Measurements from ENCODE around the gene BCHE. TPM values are rescaled to one million over a fixed set of nuclear protein-coding genes. Genes with fewer than 3 reads are reported as not detected.

The BCHE gene
- total and polyA plus RNA-seq, 2 experiments from 2014 or later = 4.1 to 9.5 TPM

- Histone ChIP-seq H3K4me3 (no peak overlapping the region), H3K9me2 (replicated peaks; ENCODE audit: insufficient read depth) (no peaks in the 10 kb centered on the region), H3K36me3 (replicated peaks; ENCODE audit: insufficient read depth, low read depth) (no peaks in the 10 kb centered on the region), H3K27ac (no peak overlapping the region), H4K20me1 (ENCODE audit: insufficient read depth, poor library complexity, severe bottlenecking) (no peaks in the 10 kb centered on the region), H2AFZ (no peak overlapping the region), H3K4me2 (no peak overlapping the region), H3K27me3 (no peaks in the 10 kb centered on the region), H3K4me1 (ENCODE audit: insufficient read depth) (no peaks in the 10 kb centered on the region), H3K9me3 (ENCODE audit: low read depth) (no peaks in the 10 kb centered on the region), H3K79me2 (no peaks in the 10 kb centered on the region)
- WGBS (ENCODE audit: low lambda C conversion rate, missing lambda C conversion rate) = 70% methylated on average over 2 of the region's 2 CpGs
- DNase-seq (ENCODE audit: low spot score) = no peak
- TF ChIP-seq EZH2 (IDR thresholded peaks at IDR 0.05; ENCODE audit: borderline replicate concordance) (no peak), CTCF (IDR thresholded peaks at IDR 0.05; ENCODE audit: poor library complexity) (no peak), EZH2phosphoT487 (IDR thresholded peaks at IDR 0.05; ENCODE audit: low read depth, severe bottlenecking, unreplicated experiment) (no peak)
Observed at GRCh38 chr3:165778891-165779290, 58.3 kb downstream of the BCHE start.

GRCh38 chr3:165778456-165778855, 58.8 kb downstream of the BCHE start:
- Histone ChIP-seq H3K4me2 (no peak overlapping the region), H2AFZ (no peak overlapping the region), H3K79me2 (no peaks in the 10 kb centered on the region), H3K27ac (no peak overlapping the region), H3K4me3 (no peak overlapping the region), H3K27me3 (no peaks in the 10 kb centered on the region), H4K20me1 (ENCODE audit: insufficient read depth, poor library complexity, severe bottlenecking) (no peaks in the 10 kb centered on the region), H3K4me1 (ENCODE audit: insufficient read depth) (no peaks in the 10 kb centered on the region), H3K9me2 (replicated peaks; ENCODE audit: insufficient read depth) (no peaks in the 10 kb centered on the region), H3K9me3 (ENCODE audit: low read depth) (no peaks in the 10 kb centered on the region), H3K36me3 (replicated peaks; ENCODE audit: insufficient read depth, low read depth) (no peaks in the 10 kb centered on the region)
- no peak for TF ChIP-seq CTCF (IDR thresholded peaks at IDR 0.05; ENCODE audit: poor library complexity)
- TF ChIP-seq EZH2 (IDR thresholded peaks at IDR 0.05; ENCODE audit: borderline replicate concordance) = no peak
- no peak for TF ChIP-seq EZH2phosphoT487 (IDR thresholded peaks at IDR 0.05; ENCODE audit: low read depth, severe bottlenecking, unreplicated experiment)
- no peak for DNase-seq (ENCODE audit: low spot score)

- WGBS (ENCODE audit: low lambda C conversion rate, missing lambda C conversion rate) = 93% methylated on average over 3 of the region's 3 CpGs
- H3K36me3 ChIP-seq (replicated peaks; ENCODE audit: insufficient read depth, low read depth) = no peaks in the 10 kb centered on the region
- no peaks in the 10 kb centered on the region for H4K20me1 ChIP-seq (ENCODE audit: insufficient read depth, poor library complexity, severe bottlenecking)
- no peak overlapping the region for H2AFZ ChIP-seq
- no peak overlapping the region for H3K27ac ChIP-seq
- no peak for TF ChIP-seq EZH2 (IDR thresholded peaks at IDR 0.05; ENCODE audit: borderline replicate concordance)
- no peak for TF ChIP-seq EZH2phosphoT487 (IDR thresholded peaks at IDR 0.05; ENCODE audit: low read depth, severe bottlenecking, unreplicated experiment)
- TF ChIP-seq CTCF (IDR thresholded peaks at IDR 0.05; ENCODE audit: poor library complexity) = no peak
- H3K27me3 ChIP-seq = no peaks in the 10 kb centered on the region
- H3K4me2 ChIP-seq = no peak overlapping the region
- DNase-seq (ENCODE audit: low spot score) = no peak
- H3K9me3 ChIP-seq (ENCODE audit: low read depth) = no peaks in the 10 kb centered on the region
- H3K4me3 ChIP-seq = no peak overlapping the region
- no peaks in the 10 kb centered on the region for H3K4me1 ChIP-seq (ENCODE audit: insufficient read depth)
- H3K9me2 ChIP-seq (replicated peaks; ENCODE audit: insufficient read depth) = no peaks in the 10 kb centered on the region
- no peaks in the 10 kb centered on the region for H3K79me2 ChIP-seq
Observed at GRCh38 chr3:165775824-165776223, 61.4 kb downstream of the BCHE start.

- Histone ChIP-seq H3K9me2 (replicated peaks; ENCODE audit: insufficient read depth) (no peaks in the 10 kb centered on the region), H3K9me3 (ENCODE audit: low read depth) (no peaks in the 10 kb centered on the region), H3K27me3 (no peaks in the 10 kb centered on the region), H2AFZ (no peak overlapping the region), H3K4me2 (no peak overlapping the region), H3K27ac (no peak overlapping the region), H4K20me1 (ENCODE audit: insufficient read depth, poor library complexity, severe bottlenecking) (no peaks in the 10 kb centered on the region), H3K4me1 (ENCODE audit: insufficient read depth) (no peaks in the 10 kb centered on the region), H3K79me2 (no peaks in the 10 kb centered on the region), H3K4me3 (no peak overlapping the region), H3K36me3 (replicated peaks; ENCODE audit: insufficient read depth, low read depth) (no peaks in the 10 kb centered on the region)
- WGBS (ENCODE audit: low lambda C conversion rate, missing lambda C conversion rate) = 63% methylated on average over 3 of the region's 3 CpGs
- no peak for TF ChIP-seq EZH2phosphoT487 (IDR thresholded peaks at IDR 0.05; ENCODE audit: low read depth, severe bottlenecking, unreplicated experiment)
- DNase-seq (ENCODE audit: low spot score) = no peak
Observed at GRCh38 chr3:165770781-165771180, 66.4 kb downstream of the BCHE start.

Measured in hepatocyte (in vitro differentiated cells).